NCI-H1105 treated with DMSO at 0.1 percent for 48 hours (cell line): ENCODE data around the gene STEAP2.

Experiments used
- DNase-seq: peaks from one replicate; lab custom pipeline; 2025; lab: John Stamatoyannopoulos, UW

STEAP2 gene

GRCh38 chr7:90194911-90195809 lies 16.4 kb upstream of the STEAP2 start:
- no peak for DNase-seq

DNA sequence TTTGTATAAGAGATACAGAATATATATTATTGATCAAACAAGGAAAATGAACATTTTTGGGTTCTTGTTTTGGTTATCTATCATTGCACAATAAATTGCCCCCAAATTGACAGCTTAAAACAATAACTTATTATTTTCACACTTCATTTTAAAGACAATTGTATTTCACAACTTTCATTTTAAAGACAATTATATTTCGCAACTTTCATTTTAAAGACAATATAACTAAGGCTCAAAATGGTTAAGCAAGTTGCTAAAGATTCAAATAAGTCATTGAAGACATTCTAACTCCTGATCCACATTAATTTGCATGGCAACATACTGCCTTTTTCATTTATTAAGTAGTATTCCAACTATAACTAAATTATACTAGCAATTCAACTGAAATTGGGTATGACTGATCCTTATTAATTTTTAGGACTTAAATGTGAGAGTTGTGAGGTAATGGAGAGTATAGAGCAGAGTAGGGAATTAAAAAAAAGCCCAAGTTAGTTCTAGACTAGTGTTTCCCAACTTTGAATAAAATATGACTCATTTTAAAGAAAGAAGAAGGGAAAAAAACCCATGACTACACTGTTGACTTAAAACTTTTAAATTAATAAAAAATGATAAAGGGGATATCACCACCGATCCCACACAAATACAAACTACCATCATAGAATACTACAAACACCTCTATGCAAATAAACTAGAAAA lies 9.9 kb upstream of the STEAP2 start:
- DNase-seq: no peak

GRCh38 chr7:90207956-90208355 lies 3.6 kb upstream of the STEAP2 start:
- no peak for DNase-seq

DNA sequence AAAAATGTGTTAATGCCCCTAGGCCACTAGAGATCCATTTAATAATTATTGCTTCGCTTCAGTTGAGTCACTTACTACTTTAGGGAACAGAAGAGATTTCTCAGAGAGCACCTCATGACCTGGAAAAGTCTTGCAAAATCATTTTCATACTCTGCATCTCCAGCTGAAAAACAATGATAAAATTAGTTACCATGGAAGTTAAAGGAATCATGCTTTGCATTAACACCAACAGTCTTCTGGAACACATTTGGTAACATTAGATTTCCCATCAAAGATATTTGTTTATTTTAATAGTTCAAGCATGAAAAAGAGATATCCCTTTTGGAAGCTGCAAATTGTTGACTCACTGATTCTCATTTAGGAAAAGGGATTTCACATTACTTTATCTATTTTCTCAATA lies 1.8 kb upstream of the STEAP2 start:
- DNase-seq: no peak

DNA sequence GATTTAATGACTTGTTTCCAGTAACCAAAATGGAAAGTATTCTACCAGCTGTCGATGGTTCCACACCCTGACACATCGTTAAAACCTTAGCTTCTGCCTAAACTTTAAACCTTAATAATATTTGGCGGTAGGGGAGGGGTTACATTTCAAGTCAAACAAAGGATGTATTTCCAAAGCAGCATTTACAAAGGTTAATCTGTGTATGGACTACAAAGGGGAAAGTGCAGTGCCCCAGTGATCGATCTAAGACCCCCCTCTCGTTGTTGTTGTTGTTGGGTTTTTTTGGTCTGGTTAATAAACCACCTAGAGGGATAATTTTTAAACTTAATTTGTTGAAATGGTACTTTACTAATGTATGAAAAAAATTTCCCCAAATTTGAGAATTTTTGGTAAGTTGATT lies 1.1 kb upstream of the STEAP2 start:
- no peak for DNase-seq

- no peak for DNase-seq
These were observed 559 bp upstream of the STEAP2 start for GRCh38 chr7:90210981-90211380.

GRCh38 chr7:90212149-90212495 lies 582 bp downstream of the STEAP2 start:
- peak; percentile 43 for DNase-seq

DNA sequence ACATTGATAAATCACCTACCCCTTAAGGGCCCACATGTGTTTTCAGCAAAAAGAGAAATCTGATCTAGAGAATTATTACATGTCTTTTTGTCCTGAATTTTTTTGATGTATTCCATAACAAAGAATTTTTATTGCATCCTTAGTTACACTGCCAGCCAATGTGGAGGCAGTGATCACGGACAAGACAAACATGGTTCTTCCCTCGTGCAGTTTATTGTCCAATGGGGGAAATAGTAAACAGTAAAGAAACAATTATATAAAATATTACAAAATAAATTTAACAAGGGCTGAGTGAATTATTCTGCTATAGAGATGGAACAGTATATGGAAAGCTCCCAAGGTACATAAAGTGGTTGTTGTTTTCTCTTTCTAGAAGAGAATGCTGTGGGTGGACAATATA lies 2.0 kb downstream of the STEAP2 start:
- DNase-seq: no peak

DNA sequence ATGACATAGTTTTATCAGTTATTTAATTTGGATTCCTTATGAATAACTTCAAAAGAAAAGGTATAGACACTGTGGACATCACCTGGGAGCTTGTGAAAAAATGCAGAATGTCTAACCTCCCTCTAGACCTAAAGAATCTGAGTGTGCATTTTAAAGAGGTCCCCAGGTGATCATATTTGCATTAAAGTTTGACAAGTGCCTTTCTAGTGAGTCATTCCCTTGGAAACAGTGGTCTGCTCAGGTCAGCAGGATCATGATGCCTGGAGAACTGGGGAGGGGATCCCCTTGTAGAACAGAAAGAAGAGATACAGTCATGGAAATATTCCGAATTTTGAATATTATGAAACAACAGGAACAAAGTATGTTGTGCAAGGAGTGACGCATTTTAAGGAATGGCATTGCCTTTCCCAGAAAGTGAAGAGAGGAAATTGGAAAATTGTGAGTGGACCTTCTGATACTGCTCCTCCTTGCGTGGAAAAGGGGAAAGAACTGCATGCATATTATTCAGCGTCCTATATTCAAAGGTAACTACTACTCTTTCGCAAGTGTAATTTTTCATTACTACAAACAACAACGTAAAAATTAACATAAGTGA lies 4.6 kb downstream of the STEAP2 start:
- DNase-seq: no peak

DNA sequence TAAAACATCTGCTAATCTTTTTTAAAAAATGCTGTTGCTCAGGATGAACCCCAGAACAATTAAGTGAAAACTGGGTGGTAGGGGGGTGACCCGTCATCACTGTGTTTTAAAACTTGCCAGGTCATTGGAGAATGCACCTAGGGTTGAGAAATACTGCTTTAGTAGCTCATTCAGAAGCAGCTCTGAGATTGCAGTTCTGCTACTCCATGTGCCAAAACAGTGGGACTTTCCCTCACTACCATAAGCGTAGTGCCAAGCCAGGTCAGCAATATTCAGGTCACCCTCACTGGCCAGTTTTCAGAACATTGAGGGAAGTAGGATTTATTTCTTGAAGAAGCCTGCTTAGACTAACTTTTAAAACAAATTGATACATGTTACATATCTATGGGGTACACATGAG lies 5.2 kb downstream of the STEAP2 start:
- DNase-seq: no peak

GRCh38 chr7:90222390-90222789 lies 10.8 kb downstream of the STEAP2 start:
- no peak for DNase-seq

DNA sequence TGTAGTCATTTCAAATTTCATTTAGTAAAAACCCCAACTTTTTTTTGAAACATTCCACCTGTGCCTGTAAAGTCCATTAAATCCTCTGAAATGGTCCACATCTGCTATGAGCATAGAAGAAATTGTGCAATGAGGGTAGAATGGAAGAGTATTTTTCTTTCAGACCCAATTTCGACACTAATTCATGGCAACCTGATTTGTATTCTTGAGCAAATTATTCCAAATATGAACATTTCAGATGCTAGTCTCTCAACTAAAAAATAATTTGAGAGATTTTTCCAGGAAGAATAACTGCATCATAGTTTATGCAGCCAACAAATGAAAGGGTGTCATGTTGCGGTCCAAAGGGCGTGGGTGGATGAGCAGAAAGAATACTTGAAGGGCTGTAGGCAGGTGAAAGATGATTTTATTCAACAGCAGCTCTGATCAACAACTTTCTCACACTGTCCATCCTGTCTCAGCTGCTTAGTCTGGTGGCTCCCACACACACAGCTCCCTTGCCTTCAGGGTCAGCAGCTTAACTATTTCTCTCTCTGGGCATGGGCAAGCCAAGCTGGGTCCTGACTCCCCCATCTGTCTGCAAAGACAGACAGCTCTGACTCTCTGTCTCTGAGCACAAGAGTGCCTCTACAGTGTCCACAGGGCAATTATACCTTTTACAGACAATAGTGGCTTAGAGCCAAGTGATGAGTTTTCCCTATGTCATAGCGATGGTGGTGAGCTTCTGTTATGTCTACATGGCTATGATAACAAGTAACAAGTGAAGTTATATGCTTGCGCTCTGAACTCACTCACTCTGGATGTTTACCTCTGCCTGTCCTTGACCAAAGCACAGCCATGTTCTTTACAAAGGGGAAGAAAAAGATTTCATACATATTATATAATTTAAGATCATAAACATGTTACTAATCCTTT lies 11.5 kb downstream of the STEAP2 start:
- DNase-seq: peak; percentile 9

GRCh38 chr7:90224195-90224594 lies 12.7 kb downstream of the STEAP2 start:
- DNase-seq: no peak

GRCh38 chr7:90225181-90225580 lies 13.6 kb downstream of the STEAP2 start:
- no peak for DNase-seq

DNA sequence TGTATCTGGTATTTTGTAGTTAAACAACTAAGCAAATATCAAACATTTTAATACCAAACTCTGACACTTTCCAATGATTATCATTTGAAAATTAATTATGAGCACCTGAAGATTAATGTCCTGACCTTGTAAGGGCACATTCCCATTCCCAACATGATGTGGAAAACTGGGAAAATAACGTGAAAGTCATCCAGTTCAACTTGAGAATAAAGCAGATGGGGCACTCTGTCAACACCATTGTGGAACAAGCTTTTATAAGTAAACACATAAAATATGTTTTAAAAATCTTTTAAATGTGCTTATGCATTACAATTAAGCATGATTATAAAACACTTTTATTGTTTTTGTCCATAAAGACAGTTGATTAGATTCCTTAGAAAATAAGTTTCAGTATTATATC lies 14.1 kb downstream of the STEAP2 start:
- no peak for DNase-seq

DNA sequence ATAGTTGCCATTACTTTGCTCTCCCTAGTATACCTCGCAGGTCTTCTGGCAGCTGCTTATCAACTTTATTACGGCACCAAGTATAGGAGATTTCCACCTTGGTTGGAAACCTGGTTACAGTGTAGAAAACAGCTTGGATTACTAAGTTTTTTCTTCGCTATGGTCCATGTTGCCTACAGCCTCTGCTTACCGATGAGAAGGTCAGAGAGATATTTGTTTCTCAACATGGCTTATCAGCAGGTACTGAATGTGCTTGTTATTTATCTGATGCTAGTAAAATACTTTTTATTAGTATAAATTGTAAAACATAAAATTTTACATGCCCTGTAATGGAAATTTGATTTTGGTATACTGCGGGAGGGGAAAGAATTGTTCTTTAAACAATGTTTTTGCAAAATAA lies 15.7 kb downstream of the STEAP2 start:
- DNase-seq: no peak

- DNase-seq: no peak
These were observed 18.1 kb downstream of the STEAP2 start for GRCh38 chr7:90229682-90230081.

GRCh38 chr7:90230834-90231233 lies 19.3 kb downstream of the STEAP2 start:
- DNase-seq: no peak

- DNase-seq: no peak
These were observed 19.8 kb downstream of the STEAP2 start for GRCh38 chr7:90231304-90231703.

DNA sequence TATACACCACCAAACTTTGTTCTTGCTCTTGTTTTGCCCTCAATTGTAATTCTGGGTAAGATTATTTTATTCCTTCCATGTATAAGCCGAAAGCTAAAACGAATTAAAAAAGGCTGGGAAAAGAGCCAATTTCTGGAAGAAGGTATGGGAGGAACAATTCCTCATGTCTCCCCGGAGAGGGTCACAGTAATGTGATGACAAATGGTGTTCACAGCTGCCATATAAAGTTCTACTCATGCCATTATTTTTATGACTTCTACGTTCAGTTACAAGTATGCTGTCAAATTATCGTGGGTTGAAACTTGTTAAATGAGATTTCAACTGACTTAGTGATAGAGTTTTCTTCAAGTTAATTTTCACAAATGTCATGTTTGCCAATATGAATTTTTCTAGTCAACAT lies 20.9 kb downstream of the STEAP2 start:
- peak; percentile 38 for DNase-seq

DNA sequence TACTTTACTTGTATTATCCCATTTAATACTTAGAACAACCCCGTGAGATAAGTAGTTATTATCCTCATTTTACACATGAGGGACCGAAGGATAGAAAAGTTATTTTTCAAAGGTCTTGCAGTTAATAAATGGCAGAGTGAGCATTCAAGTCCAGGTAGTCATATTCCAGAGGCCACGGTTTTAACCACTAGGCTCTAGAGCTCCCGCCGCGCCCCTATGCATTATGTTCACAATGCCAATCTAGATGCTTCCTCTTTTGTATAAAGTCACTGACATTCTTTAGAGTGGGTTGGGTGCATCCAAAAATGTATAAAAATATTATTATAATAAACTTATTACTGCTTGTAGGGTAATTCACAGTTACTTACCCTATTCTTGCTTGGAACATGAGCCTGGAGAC lies 22.0 kb downstream of the STEAP2 start:
- DNase-seq: no peak

GRCh38 chr7:90236721-90237289 lies 25.3 kb downstream of the STEAP2 start:
- no peak for DNase-seq
